HEK293 (cell line): ENCODE results near the gene HAUS5.

ENCODE experiments used
- BCL11A ChIP-seq: fragments of 450-650 bp; formaldehyde crosslinking; IDR thresholded peaks from 2 replicates; pipeline ENCODE4 v1.5.1; 2016; ENCODE audit warnings: low read depth, missing biosample characterization, missing genetic modification characterization
- BCL11B ChIP-seq: fragments of 450-650 bp; formaldehyde crosslinking; IDR thresholded peaks from 2 replicates; pipeline ENCODE4 v1.5.1; 2016; ENCODE audit warnings: low read depth, missing biosample characterization, missing genetic modification characterization
- GLI4 ChIP-seq: fragments of 450-650 bp; formaldehyde crosslinking; IDR thresholded peaks from 2 replicates; pipeline ENCODE4 v1.5.1; 2016; ENCODE audit warnings: missing biosample characterization, missing genetic modification characterization
- GLIS2 ChIP-seq: fragments of 450-650 bp; formaldehyde crosslinking; IDR thresholded peaks from 2 replicates; pipeline ENCODE4 v1.5.1; 2016; ENCODE audit warnings: missing biosample characterization, missing genetic modification characterization
- HOXC10 ChIP-seq: sonication (generic); formaldehyde crosslinking; IDR thresholded peaks from 2 replicates; pipeline ENCODE4 v1.8.1; 2023; ENCODE audit warnings: mild to moderate bottlenecking, missing genetic modification reagents
- IKZF3 ChIP-seq: fragments of 450-650 bp; IDR thresholded peaks from 2 replicates; pipeline ENCODE4 v1.5.0; 2018; ENCODE audit warnings: missing biosample characterization, mild to moderate bottlenecking, missing genetic modification characterization, moderate library complexity
- KLF8 ChIP-seq: fragments of 450-650 bp; formaldehyde crosslinking; IDR thresholded peaks from 2 replicates; pipeline ENCODE4 v1.5.1; 2016; ENCODE audit warnings: missing biosample characterization, missing genetic modification characterization
- MEIS1 ChIP-seq: sonication (generic); formaldehyde crosslinking; IDR thresholded peaks from 2 replicates; pipeline ENCODE4 v1.8.1; 2022; ENCODE audit warnings: missing genetic modification reagents, mild to moderate bottlenecking, borderline replicate concordance
- ZBTB21 ChIP-seq: fragments of 450-650 bp; formaldehyde crosslinking; IDR thresholded peaks from 2 replicates; pipeline ENCODE4 v1.5.1; 2017; ENCODE audit warnings: missing biosample characterization, missing genetic modification characterization
- ZEB2 ChIP-seq: fragments of 450-650 bp; formaldehyde crosslinking; IDR thresholded peaks from 2 replicates; pipeline ENCODE4 v1.5.1; 2016; ENCODE audit warnings: missing biosample characterization, missing genetic modification characterization
- ZFHX2 ChIP-seq: fragments of 450-650 bp; formaldehyde crosslinking; conservative IDR thresholded peaks from 2 replicates; pipeline ENCODE4 v1.5.1; 2016; ENCODE audit warnings: missing biosample characterization, missing genetic modification characterization
- ZFP37 ChIP-seq: fragments of 450-650 bp; formaldehyde crosslinking; IDR thresholded peaks from 2 replicates; pipeline ENCODE4 v1.5.1; 2016; ENCODE audit warnings: missing biosample characterization, missing genetic modification characterization
- ZNF10 ChIP-seq: fragments of 450-650 bp; formaldehyde crosslinking; IDR thresholded peaks from 2 replicates; pipeline ENCODE4 v1.5.1; 2017; ENCODE audit warnings: missing biosample characterization, missing genetic modification characterization
- ZNF211 ChIP-seq: fragments of 450-650 bp; formaldehyde crosslinking; IDR thresholded peaks from 2 replicates; pipeline ENCODE4 v1.5.1; 2016; ENCODE audit warnings: low read depth, missing biosample characterization, missing genetic modification characterization
- ZNF221 ChIP-seq: fragments of 450-650 bp; formaldehyde crosslinking; IDR thresholded peaks from 2 replicates; pipeline ENCODE4 v1.5.1; 2017; ENCODE audit warnings: missing biosample characterization, missing genetic modification characterization, borderline replicate concordance
- ZNF23 ChIP-seq: fragments of 450-650 bp; formaldehyde crosslinking; IDR thresholded peaks from 2 replicates; pipeline ENCODE4 v1.5.1; 2016; ENCODE audit warnings: missing biosample characterization, missing genetic modification characterization, borderline replicate concordance
- ZNF354C ChIP-seq: fragments of 450-650 bp; formaldehyde crosslinking; IDR thresholded peaks from 2 replicates; pipeline ENCODE4 v1.5.1; 2016; ENCODE audit warnings: missing biosample characterization, missing genetic modification characterization, low read depth, borderline replicate concordance
- ZNF366 ChIP-seq: fragments of 450-650 bp; formaldehyde crosslinking; conservative IDR thresholded peaks from 2 replicates; pipeline ENCODE4 v1.5.1; 2016; ENCODE audit warnings: missing biosample characterization, missing genetic modification characterization
- ZNF791 ChIP-seq: fragments of 450-650 bp; formaldehyde crosslinking; IDR thresholded peaks from 2 replicates; pipeline ENCODE4 v1.5.1; 2016; ENCODE audit warnings: missing biosample characterization, missing genetic modification characterization
- ZNF792 ChIP-seq: fragments of 450-650 bp; formaldehyde crosslinking; IDR thresholded peaks from 2 replicates; pipeline ENCODE4 v1.5.1; 2016; ENCODE audit warnings: missing biosample characterization, missing genetic modification characterization
- ZSCAN23 ChIP-seq: fragments of 450-650 bp; formaldehyde crosslinking; IDR thresholded peaks from 2 replicates; pipeline ENCODE4 v1.5.1; 2016; ENCODE audit warnings: missing biosample characterization, missing genetic modification characterization
- TF ChIP-seq, protein P1 (sequence below): fragments of 450-650 bp; formaldehyde crosslinking; IDR thresholded peaks from 2 replicates; pipeline ENCODE4 v1.5.1; 2017; ENCODE audit warnings: missing biosample characterization, missing genetic modification characterization
- TF ChIP-seq, protein P2 (sequence below): fragments of 450-650 bp; formaldehyde crosslinking; IDR thresholded peaks from 2 replicates; pipeline ENCODE4 v1.5.1; 2016; ENCODE audit warnings: missing biosample characterization, missing genetic modification characterization
- TF ChIP-seq, protein P3 (sequence below): fragments of 450-650 bp; formaldehyde crosslinking; IDR thresholded peaks from 2 replicates; pipeline ENCODE4 v1.5.1; 2017; ENCODE audit warnings: missing biosample characterization, missing genetic modification characterization
- TF ChIP-seq, protein P4 (sequence below): fragments of 450-650 bp; formaldehyde crosslinking; optimal IDR thresholded peaks from 2 replicates; pipeline ENCODE3; 2016; ENCODE audit warnings: missing biosample characterization, mild to moderate bottlenecking, missing genetic modification characterization
- TF ChIP-seq, protein P5 (sequence below): IDR thresholded peaks from 2 replicates; pipeline ENCODE4 v1.6.1; 2011; ENCODE audit warnings: mild to moderate bottlenecking, low read depth, low read length, borderline replicate concordance
- TF ChIP-seq, protein P6 (sequence below): fragments of 450-650 bp; formaldehyde crosslinking; conservative IDR thresholded peaks from 2 replicates; pipeline ENCODE4 v1.5.1; 2016; ENCODE audit warnings: low read depth, missing biosample characterization, missing genetic modification characterization

The HAUS5 gene

DNA sequence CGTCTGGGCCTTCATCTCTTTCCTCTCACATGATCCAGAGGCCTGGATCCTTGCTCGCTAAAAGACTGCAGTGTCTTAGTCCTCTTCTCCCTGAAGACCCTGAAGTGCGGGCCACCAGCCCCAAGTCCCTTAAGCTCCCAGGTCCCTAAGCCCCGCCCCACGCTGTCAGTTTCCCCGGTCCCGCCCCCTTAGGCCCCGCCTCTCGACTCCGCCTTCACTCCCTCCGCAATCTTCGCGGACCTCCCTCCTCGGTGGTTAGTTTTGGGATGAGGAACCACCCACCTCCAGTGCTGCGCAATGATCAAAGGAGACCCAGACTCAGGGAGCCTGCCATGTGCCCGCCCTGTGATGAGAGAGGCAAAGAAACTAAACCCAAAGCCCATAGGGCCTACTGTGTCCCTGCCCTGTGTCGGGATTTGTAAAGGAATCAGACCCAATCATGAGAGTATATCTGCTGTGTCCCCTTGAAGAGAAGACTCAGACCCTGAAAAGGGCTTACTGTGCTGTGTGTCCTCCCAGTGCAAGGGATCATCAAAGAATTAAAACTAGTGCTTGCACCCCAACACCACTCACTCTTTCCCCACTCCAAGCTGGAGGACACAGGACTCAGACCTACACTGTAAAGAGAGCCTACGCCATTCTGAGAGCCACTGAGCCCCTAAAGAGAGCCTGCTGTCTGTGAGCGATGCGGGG is 32.6 kb downstream of the HAUS5 start (continued):
- TF ChIP-seq, protein P1, sequence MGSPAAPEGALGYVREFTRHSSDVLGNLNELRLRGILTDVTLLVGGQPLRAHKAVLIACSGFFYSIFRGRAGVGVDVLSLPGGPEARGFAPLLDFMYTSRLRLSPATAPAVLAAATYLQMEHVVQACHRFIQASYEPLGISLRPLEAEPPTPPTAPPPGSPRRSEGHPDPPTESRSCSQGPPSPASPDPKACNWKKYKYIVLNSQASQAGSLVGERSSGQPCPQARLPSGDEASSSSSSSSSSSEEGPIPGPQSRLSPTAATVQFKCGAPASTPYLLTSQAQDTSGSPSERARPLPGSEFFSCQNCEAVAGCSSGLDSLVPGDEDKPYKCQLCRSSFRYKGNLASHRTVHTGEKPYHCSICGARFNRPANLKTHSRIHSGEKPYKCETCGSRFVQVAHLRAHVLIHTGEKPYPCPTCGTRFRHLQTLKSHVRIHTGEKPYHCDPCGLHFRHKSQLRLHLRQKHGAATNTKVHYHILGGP (tag by site-specific recombination) = no peak
- TF ChIP-seq, protein P2, sequence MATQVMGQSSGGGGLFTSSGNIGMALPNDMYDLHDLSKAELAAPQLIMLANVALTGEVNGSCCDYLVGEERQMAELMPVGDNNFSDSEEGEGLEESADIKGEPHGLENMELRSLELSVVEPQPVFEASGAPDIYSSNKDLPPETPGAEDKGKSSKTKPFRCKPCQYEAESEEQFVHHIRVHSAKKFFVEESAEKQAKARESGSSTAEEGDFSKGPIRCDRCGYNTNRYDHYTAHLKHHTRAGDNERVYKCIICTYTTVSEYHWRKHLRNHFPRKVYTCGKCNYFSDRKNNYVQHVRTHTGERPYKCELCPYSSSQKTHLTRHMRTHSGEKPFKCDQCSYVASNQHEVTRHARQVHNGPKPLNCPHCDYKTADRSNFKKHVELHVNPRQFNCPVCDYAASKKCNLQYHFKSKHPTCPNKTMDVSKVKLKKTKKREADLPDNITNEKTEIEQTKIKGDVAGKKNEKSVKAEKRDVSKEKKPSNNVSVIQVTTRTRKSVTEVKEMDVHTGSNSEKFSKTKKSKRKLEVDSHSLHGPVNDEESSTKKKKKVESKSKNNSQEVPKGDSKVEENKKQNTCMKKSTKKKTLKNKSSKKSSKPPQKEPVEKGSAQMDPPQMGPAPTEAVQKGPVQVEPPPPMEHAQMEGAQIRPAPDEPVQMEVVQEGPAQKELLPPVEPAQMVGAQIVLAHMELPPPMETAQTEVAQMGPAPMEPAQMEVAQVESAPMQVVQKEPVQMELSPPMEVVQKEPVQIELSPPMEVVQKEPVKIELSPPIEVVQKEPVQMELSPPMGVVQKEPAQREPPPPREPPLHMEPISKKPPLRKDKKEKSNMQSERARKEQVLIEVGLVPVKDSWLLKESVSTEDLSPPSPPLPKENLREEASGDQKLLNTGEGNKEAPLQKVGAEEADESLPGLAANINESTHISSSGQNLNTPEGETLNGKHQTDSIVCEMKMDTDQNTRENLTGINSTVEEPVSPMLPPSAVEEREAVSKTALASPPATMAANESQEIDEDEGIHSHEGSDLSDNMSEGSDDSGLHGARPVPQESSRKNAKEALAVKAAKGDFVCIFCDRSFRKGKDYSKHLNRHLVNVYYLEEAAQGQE (tag by site-specific recombination) = no peak
- TF ChIP-seq GLIS2 (tag by site-specific recombination) = no peak
- peak; percentile 4; the same call in 1 of the 2 replicates for TF ChIP-seq KLF8 (tag by site-specific recombination)
- TF ChIP-seq, protein P3, sequence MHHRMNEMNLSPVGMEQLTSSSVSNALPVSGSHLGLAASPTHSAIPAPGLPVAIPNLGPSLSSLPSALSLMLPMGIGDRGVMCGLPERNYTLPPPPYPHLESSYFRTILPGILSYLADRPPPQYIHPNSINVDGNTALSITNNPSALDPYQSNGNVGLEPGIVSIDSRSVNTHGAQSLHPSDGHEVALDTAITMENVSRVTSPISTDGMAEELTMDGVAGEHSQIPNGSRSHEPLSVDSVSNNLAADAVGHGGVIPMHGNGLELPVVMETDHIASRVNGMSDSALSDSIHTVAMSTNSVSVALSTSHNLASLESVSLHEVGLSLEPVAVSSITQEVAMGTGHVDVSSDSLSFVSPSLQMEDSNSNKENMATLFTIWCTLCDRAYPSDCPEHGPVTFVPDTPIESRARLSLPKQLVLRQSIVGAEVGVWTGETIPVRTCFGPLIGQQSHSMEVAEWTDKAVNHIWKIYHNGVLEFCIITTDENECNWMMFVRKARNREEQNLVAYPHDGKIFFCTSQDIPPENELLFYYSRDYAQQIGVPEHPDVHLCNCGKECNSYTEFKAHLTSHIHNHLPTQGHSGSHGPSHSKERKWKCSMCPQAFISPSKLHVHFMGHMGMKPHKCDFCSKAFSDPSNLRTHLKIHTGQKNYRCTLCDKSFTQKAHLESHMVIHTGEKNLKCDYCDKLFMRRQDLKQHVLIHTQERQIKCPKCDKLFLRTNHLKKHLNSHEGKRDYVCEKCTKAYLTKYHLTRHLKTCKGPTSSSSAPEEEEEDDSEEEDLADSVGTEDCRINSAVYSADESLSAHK (tag by site-specific recombination) = no peak
- no peak for TF ChIP-seq BCL11B (tag by site-specific recombination)
- TF ChIP-seq ZNF791 (tag by site-specific recombination) = no peak
- 0 out of 2 replicates have a peak, but pooled peaks have one; percentile 14 for TF ChIP-seq ZFP37 (tag by site-specific recombination)
- no peak for TF ChIP-seq HOXC10 (CRISPR knock-in tag)
- no peak for TF ChIP-seq BCL11A
- peak; percentile 54; the same call in 1 of the 2 replicates for TF ChIP-seq ZNF366 (tag by site-specific recombination)
- TF ChIP-seq, protein P4, sequence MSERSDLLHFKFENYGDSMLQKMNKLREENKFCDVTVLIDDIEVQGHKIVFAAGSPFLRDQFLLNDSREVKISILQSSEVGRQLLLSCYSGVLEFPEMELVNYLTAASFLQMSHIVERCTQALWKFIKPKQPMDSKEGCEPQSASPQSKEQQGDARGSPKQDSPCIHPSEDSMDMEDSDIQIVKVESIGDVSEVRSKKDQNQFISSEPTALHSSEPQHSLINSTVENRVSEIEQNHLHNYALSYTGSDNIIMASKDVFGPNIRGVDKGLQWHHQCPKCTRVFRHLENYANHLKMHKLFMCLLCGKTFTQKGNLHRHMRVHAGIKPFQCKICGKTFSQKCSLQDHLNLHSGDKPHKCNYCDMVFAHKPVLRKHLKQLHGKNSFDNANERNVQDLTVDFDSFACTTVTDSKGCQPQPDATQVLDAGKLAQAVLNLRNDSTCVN (tag by site-specific recombination) = no peak
- TF ChIP-seq ZFHX2 (tag by site-specific recombination) = peak; percentile 61
- no peak; the same call in none of the 2 replicates for TF ChIP-seq ZBTB21
- TF ChIP-seq ZEB2 (tag by site-specific recombination) = no peak
- TF ChIP-seq MEIS1 = no peak
- no peak for TF ChIP-seq GLI4 (tag by site-specific recombination)
- no peak for TF ChIP-seq ZSCAN23 (tag by site-specific recombination)
- TF ChIP-seq, protein P5, sequence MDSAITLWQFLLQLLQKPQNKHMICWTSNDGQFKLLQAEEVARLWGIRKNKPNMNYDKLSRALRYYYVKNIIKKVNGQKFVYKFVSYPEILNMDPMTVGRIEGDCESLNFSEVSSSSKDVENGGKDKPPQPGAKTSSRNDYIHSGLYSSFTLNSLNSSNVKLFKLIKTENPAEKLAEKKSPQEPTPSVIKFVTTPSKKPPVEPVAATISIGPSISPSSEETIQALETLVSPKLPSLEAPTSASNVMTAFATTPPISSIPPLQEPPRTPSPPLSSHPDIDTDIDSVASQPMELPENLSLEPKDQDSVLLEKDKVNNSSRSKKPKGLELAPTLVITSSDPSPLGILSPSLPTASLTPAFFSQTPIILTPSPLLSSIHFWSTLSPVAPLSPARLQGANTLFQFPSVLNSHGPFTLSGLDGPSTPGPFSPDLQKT = no peak
- TF ChIP-seq ZNF792 (tag by site-specific recombination) = no peak
- TF ChIP-seq, protein P6, sequence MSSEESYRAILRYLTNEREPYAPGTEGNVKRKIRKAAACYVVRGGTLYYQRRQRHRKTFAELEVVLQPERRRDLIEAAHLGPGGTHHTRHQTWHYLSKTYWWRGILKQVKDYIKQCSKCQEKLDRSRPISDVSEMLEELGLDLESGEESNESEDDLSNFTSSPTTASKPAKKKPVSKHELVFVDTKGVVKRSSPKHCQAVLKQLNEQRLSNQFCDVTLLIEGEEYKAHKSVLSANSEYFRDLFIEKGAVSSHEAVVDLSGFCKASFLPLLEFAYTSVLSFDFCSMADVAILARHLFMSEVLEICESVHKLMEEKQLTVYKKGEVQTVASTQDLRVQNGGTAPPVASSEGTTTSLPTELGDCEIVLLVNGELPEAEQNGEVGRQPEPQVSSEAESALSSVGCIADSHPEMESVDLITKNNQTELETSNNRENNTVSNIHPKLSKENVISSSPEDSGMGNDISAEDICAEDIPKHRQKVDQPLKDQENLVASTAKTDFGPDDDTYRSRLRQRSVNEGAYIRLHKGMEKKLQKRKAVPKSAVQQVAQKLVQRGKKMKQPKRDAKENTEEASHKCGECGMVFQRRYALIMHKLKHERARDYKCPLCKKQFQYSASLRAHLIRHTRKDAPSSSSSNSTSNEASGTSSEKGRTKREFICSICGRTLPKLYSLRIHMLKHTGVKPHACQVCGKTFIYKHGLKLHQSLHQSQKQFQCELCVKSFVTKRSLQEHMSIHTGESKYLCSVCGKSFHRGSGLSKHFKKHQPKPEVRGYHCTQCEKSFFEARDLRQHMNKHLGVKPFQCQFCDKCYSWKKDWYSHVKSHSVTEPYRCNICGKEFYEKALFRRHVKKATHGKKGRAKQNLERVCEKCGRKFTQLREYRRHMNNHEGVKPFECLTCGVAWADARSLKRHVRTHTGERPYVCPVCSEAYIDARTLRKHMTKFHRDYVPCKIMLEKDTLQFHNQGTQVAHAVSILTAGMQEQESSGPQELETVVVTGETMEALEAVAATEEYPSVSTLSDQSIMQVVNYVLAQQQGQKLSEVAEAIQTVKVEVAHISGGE (tag by site-specific recombination) = peak; percentile 10; the same call in 1 of the 2 replicates
- no peak; the same call in 1 of the 2 replicates for TF ChIP-seq IKZF3 (tag by site-specific recombination)
- TF ChIP-seq ZNF221 (tag by site-specific recombination) = no peak
- no peak for TF ChIP-seq ZNF211 (tag by site-specific recombination)
- no peak for TF ChIP-seq ZNF23 (tag by site-specific recombination)
- TF ChIP-seq ZNF10 (tag by site-specific recombination) = no peak; the same call in 1 of the 2 replicates
- no peak for TF ChIP-seq ZNF354C (tag by site-specific recombination)
